ENCODE results near the gene MTRR. TPM values are rescaled to one million over a fixed set of nuclear protein-coding genes. Genes with fewer than 3 reads are reported as not detected.

The MTRR gene
- total RNA-seq, 1 experiment from 2014 or later, result 46.9 TPM

GRCh38 chr5:7872517-7873130 lies 3.7 kb downstream of the MTRR start (continued):
- TF ChIP-seq ATF2 (CRISPR knock-in tag; IDR thresholded peaks at IDR 0.05; ENCODE audit: borderline replicate concordance, low read depth), result no peak
- TF ChIP-seq MLX (CRISPR knock-in tag; IDR thresholded peaks at IDR 0.05), result no peak
- TF ChIP-seq ZNF263 (CRISPR knock-in tag; IDR thresholded peaks at IDR 0.05; ENCODE audit: low read depth), result no peak

GRCh38 chr5:7873216-7873615 lies 4.3 kb downstream of the MTRR start:
- CTCF ChIA-PET, result interaction anchor here (1.3 kb wide), 1 partner anchor 14 kb away, joined by 3 read pairs; no protein-coding TSS in a partner anchor
- Mint-ChIP-seq H3K9me3 (no peaks in the 10 kb centered on the region), H3K4me3 (no peak overlapping the region), H3K4me1 (peaks cover 12% of the 10 kb centered on the region), H3K27ac (peak overlapping the region; percentile 3; the same call in 1 of the 2 replicates), H3K27me3 (ENCODE audit: low read depth) (no peaks in the 10 kb centered on the region), H3K36me3 (peaks cover 36% of the 10 kb centered on the region)
- POLR2A ChIA-PET, result no interaction called here
- TF ChIP-seq ATF1 (CRISPR knock-in tag; IDR thresholded peaks at IDR 0.05) (no peak), AFF4 (CRISPR knock-in tag; IDR thresholded peaks at IDR 0.05; ENCODE audit: borderline replicate concordance) (no peak), GRHL2 (CRISPR knock-in tag; IDR thresholded peaks at IDR 0.05; ENCODE audit: insufficient replicate concordance, severe bottlenecking) (no peak), HMGXB4 (CRISPR knock-in tag; IDR thresholded peaks at IDR 0.05) (no peak)
- DNase-seq (ENCODE audit: low spot score), result no peak
- no peak for ATAC-seq

GRCh38 chr5:7874639-7875038 lies 5.7 kb downstream of the MTRR start:
- no peak overlapping the region for H3K4me3 Mint-ChIP-seq
- H3K27me3 Mint-ChIP-seq (ENCODE audit: low read depth), result no peaks in the 10 kb centered on the region
- H3K9me3 Mint-ChIP-seq, result no peaks in the 10 kb centered on the region
- CTCF ChIA-PET, result interaction anchor here (1.1 kb wide), 1 partner anchor 58 kb away, joined by 3 read pairs; no protein-coding TSS in a partner anchor
- H3K27ac Mint-ChIP-seq, result no peak overlapping the region
- POLR2A ChIA-PET, result interaction anchor here (0.6 kb wide), 1 partner anchor 114 kb away, joined by 3 read pairs; no protein-coding TSS in a partner anchor
- peaks cover 10% of the 10 kb centered on the region for H3K4me1 Mint-ChIP-seq
- DNase-seq (ENCODE audit: low spot score) (no peak), ATAC-seq (no peak)
- H3K36me3 Mint-ChIP-seq, result peaks cover 47% of the 10 kb centered on the region
- TF ChIP-seq ZNF317 (CRISPR knock-in tag; IDR thresholded peaks at IDR 0.05; ENCODE audit: borderline replicate concordance, low read depth) (no peak), ZNF671 (CRISPR knock-in tag; IDR thresholded peaks at IDR 0.05) (no peak), ESRRA (CRISPR knock-in tag; IDR thresholded peaks at IDR 0.05; ENCODE audit: borderline replicate concordance) (no peak), PREB (CRISPR knock-in tag; IDR thresholded peaks at IDR 0.05; ENCODE audit: borderline replicate concordance) (no peak), ZNF396 (CRISPR knock-in tag; IDR thresholded peaks at IDR 0.05; ENCODE audit: borderline replicate concordance) (no peak), CDX4 (CRISPR knock-in tag; IDR thresholded peaks at IDR 0.05; ENCODE audit: borderline replicate concordance) (no peak), CTCF (IDR thresholded peaks at IDR 0.05) (no peak), FOXJ3 (CRISPR knock-in tag; IDR thresholded peaks at IDR 0.05; ENCODE audit: borderline replicate concordance) (no peak), ZNF512 (CRISPR knock-in tag; IDR thresholded peaks at IDR 0.05; ENCODE audit: borderline replicate concordance) (no peak)

Data from WTC11 (cell line).